Inferior parietal cortex (tissue), 1 donor: ENCODE results near the gene AGBL1.
A peak's percentile ranks its signal among the peaks of the same experiment; 100 is the strongest.
"Not testable (repeated sequence)": the region's sequence is repeated elsewhere in the genome, so short reads cannot be mapped to it uniquely, and the experiment has no call there.

ENCODE experiments used
- DNase-seq: peaks from one replicate; pipeline ENCODE4 v3.0.0-alpha.2; 2016; ENCODE audit errors: extremely low spot score

Gene AGBL1

DNA sequence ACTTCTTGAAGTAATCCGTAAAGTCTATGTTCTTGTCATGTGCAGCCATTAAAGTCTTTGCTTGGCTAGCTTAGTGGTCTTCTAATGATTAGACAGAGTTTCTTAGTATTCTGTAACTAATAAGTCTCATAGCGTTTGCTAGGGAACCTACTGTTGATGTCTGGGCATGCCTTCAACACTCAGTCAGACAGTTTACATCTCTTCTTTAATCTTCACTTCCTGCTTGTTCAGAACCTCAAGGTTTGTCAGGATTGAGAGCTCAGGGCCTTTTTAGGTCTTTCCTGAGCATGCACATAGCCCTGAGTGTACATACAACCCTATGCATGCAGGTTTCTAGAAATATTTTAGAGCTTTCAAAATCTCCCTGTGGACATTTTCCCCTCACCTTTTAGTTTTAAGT, 426.3 kb downstream of the AGBL1 start:
- no peak for DNase-seq

DNA sequence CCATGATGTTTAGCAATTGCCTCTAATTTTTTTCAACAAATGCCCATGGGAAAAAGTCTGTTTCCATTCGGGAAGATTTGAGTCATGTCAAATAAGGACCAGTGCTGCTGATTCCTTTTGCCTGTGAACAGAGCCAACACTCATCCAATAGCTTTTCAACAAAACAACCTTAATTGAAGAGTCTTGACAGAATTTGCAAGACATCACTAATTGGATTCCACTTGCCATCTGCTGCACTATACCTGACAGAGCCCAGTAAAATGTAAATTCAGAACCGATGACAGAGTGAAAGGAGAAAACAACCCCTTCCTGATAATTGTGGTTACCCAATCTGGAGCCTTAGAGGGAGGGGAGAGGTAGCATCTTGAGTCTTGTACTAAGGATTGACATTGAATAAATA, 426.7 kb downstream of the AGBL1 start:
- DNase-seq = no peak

DNA sequence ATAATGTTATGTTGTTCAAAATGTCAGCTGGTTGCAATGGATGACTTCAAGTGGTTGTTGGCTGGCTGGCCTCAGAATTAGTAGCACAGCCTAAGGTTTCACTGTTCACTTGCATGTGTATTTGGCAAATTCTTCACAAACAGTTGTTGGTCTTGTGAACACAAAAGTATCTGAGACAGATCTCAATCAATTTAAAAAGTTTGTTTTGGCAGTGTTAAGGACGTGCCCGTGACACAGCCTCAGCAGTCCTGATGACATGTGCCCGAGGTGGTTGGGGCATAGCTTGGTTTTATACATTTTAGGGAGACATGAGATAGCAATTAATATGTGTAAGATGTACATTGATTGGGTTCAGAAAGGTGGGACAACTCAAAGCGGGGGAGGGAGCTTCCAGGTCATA, 436.0 kb downstream of the AGBL1 start:
- no peak for DNase-seq

GRCh38 chr15:86522721-86523120, 443.1 kb downstream of the AGBL1 start:
- DNase-seq = no peak

DNA sequence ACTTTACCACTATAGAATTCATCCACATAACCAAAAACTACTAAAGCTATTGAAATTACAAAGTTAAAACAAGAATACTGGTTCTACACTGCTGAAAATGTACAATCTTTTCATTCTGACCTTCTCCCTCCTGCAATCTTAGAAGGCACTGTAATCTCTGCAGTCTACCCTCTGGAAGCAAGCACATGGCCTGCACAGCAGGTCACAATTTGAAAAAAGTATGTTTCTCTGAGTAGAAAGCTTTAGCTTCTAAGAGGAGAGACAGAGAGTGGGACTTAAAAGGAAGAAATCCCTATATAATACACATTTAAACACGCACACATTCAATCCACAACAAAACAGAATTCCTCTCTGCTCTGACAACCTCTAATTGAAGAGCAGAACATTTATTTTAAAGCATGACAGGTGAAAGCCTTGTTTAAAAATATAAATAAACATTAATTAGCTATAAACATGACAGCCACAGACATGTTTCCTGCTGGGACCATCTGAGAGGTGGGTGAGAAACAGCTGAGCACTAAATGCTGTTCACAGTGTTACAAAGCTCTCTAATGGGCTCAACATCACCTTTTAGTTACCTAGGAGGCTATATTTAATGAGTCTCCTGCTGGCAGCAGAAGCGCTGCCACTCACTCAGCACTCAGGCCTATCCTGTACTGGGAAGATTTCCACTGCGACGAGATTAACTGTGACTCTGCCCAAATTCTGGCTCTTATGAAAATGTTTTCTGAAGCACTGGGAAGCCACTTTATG, 447.4 kb downstream of the AGBL1 start:
- no peak for DNase-seq

DNA sequence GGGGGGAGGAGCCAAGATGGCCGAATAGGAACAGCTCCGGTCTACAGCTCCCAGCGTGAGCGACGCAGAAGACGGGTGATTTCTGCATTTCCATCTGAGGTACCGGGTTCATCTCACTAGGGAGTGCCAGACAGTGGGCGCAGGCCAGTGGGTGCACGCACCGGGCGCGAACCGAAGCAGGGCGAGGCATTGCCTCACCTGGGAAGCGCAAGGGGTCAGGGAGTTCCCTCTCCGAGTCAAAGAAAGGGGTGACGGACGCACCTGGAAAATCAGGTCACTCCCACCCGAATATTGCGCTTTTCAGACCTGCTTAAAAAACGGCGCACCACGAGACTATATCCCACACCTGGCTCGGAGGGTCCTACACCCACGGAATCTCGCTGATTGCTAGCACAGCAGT, 448.4 kb downstream of the AGBL1 start:
- DNase-seq = not testable (repeated sequence)

DNA sequence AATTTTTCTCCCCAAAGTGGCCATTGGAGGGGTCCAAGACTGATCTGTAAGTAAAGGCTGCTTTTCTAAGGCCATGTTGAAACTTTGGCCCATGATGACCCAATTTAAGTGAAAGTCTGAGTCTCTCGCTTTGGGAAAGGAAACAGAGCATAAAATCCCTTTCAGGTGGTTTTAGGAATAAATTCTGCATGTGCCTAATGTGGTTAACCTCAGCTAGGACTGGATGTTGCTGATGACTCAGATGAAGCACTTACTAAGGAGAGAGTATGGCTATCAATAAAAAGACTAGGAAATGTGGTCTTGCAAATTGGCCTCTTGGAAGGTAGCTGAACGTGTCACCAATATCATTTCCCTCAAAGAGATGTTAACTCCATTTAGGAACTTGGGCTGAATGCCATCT, 458.5 kb downstream of the AGBL1 start:
- no peak for DNase-seq

- no peak for DNase-seq
Observed at GRCh38 chr15:86540840-86541467, 461.3 kb downstream of the AGBL1 start.

DNA sequence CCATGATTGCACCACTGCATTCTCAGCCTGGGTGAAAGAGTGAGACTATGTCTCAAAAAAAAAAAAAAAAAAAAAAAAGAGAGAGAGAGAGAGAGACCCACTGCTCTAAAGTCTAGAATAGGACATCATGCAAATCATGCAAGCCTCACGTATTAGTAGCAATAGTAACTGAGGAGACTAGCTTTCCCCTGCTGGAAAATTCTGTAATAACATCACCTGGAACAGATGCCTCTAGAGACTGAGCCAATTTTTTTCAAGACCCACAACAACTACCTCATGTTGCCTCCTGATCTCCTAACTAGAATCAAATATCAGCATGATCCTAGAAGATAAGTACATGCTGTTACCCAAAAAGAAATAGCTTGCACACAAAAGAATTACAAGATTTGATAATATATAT, 461.9 kb downstream of the AGBL1 start:
- DNase-seq = no peak

- no peak for DNase-seq
Observed at GRCh38 chr15:86550075-86550474, 470.4 kb downstream of the AGBL1 start.

DNA sequence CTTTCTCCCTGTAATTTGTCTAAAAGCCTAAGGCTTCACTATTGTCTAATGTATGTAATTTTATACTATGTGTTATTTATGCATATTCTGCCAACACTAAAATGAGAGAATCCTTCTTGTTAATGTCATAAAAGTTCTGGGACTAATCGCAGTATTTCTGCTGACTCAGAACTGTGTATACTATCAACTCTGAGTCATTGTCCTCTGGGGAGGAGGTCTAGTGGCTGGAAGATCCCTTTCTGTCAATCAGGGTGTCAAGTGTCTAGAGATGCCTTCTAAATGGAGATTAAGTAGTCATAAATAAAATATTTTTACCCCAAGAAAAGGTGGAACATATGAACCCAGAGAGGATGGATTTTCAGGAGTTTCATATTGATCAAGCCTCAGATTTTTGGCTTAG, 473.4 kb downstream of the AGBL1 start:
- DNase-seq = no peak

GRCh38 chr15:86555098-86555497, 475.4 kb downstream of the AGBL1 start:
- DNase-seq = peak; percentile 45

GRCh38 chr15:86555939-86556338, 476.3 kb downstream of the AGBL1 start:
- DNase-seq = peak; percentile 9

DNA sequence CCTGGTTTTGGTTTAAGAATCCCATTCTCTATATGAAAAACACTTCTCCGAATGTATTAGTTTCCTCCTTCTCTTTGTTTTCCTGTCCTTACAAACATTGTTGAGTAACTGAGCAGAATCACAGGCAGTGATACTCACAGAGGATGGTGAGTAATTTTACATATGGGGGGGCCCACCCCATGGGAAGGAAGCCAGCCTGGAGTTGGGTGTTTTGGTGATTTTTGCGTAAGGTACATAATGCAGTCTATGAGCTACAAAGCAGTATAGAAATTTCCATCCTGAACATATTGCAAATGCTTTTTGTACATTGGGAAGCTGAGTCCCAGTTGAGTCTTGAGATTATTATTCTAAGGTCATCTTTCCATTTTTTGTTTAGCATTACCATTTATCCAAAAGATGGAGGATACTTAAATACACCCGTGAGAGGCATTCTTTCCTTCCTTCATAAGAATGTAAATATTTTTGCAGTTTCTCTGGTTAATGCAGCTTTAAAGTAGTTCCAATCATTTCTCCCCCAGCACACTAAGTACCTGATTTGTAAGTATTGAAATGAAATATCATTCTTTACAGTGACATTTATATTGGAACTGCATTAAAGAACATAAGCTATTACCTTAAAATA, 476.8 kb downstream of the AGBL1 start:
- DNase-seq = peak; percentile 8

DNA sequence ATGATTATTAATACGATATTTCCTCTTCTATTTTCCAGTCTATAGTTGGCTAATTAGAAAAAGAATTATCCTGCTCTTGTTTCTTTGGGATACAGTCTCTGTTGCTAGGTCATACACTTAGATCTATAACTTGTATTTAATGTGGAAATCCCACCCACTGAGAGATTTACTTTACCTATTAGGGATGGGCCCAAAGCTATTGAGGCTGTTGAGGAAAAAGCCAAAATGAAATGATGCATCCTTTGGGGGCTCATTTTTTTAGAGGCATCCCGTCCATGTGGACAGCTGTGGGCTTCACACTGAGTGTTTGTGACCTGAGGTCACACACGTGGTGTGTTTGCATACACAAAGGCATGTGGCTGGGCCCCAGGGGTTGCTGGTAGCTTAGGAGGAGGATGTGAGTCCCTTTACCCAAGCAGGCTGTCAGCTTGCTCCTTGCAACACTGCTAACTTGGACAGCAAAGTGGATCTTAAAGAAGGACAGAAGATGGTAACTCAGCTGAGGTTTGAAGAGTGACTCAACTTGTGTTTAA, 477.4 kb downstream of the AGBL1 start:
- no peak for DNase-seq

DNA sequence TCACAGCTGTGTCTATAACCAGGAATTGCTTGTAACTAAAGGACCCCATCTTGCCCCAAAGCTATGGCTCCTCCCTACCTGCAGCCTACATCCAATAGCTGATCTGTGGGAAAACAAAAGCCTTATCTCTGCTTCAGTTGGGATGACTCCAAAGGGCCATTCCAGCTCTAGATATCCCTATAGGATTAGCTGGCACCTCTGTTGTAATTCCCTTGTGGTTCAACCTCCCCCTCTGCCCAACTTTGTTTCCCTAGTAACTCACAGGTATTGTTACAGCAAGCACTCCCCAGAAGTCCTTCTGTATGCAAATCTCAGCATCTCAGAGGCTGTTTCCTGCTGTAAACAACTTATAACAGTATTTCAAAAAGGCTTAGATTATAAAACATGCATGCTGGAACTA, 478.6 kb downstream of the AGBL1 start:
- DNase-seq = no peak

DNA sequence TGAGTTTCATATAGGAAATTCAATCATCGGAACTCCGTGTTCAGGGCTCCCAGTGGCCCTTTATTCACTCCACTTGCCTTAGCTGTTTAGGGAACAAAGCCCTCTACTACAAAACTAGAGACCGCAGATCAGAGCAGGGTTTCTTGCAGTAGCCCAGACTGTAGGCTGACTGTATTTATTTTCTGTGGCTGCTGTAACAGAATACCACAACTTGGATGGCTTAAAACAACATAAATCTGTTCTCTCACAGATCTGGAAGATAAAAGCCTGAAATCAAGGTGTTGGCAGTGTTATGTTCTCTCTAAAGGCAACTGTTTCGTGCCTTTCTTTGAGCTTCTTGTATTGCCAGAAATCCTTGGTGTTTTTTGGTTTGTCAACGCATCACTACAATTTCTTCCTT, 479.0 kb downstream of the AGBL1 start:
- no peak for DNase-seq

DNA sequence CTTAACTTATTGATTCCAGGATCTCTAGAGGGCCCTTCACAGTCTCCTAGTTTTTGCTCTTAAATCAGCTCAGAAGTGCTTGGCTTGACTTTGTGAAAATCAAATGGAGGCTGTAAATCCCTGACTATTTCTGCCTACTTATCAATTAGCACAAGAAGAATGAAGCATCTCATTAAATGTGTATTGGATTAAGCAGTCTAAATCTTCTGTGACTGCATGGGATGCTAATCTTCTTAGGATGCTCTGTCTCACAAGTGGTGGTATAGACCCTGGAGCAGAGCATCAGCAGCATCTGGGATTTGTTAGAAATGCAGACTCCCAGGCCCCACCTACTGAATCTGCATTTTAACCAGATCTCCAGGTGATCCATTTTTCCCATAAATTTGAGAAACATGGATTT, 488.7 kb downstream of the AGBL1 start:
- no peak for DNase-seq

GRCh38 chr15:86570738-86571137, 491.1 kb downstream of the AGBL1 start:
- DNase-seq = no peak

GRCh38 chr15:86571873-86572272, 492.2 kb downstream of the AGBL1 start:
- DNase-seq = no peak

GRCh38 chr15:86572368-86572841, 492.7 kb downstream of the AGBL1 start:
- no peak for DNase-seq

GRCh38 chr15:86573476-86573875, 493.8 kb downstream of the AGBL1 start:
- no peak for DNase-seq

DNA sequence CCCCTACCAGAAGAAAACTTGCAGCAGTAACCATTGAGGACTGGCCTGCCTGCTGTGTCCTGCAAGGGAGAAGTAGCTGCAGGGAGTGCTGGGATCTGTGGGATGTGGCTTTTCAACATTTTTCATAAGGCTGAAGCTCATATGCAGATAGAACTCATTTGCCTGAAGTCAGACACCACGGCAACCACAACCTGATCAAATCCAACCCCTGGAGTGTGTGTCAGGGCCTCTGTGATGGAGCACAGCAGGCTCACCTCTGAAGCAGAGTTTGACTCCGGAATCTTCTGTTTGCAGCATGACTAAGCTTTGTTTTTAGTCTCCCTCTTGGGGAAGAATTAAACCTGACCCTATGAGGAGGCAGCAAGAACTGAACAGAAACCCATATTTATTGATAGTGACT, 508.7 kb downstream of the AGBL1 start:
- DNase-seq = no peak
